GM21717 (cell line): ENCODE data around the gene RNF121.

Source experiments
- ATAC-seq: cut with Tn5 transposase; IDR thresholded peaks from one replicate; pipeline ENCODE4 v1.9.1; 2021; ENCODE audit warnings: mild to moderate bottlenecking, moderate library complexity; ENCODE audit not compliant: unreplicated experiment

The RNF121 gene

DNA sequence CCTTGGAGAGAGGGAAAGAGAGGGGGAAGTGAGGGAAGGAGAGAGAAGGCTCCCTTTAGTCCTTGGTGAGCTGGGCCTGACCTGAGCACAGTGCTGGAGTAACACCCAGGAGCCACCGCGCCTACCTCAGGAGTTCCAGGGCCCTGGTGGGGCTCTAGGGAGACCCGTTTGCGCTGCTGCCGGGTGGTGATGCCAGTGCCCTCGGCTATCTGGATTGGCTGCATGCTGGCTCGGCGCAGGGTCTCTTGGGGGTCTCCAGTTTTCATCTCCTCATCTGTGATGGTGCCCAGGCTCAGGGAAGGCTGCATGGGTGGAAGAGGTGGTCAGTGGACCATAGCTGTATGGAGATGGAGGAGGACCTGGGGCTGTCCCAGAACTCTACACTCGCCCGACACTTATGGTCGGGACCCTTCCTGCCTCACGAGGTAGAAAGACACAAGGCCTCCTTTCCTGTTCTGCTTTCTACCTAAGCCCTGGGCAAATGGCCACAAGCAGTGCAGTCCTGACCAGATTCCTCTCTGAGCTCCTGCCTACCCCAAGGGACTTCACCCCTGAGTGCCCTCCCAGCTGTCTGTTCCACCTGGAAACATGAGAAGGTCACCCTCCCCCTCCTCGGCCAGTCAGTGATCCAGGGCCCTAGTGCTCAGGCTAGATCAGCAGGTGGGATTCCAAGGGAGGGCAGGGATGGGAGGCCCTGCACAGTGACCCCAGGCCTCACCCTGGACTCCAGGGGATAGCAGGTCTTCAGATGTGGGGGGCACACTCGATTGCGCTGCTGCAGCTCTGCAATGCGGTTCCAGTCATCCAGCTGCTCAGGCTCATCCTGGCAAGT is 75.9 kb downstream of the RNF121 start:
- ATAC-seq: no peak

DNA sequence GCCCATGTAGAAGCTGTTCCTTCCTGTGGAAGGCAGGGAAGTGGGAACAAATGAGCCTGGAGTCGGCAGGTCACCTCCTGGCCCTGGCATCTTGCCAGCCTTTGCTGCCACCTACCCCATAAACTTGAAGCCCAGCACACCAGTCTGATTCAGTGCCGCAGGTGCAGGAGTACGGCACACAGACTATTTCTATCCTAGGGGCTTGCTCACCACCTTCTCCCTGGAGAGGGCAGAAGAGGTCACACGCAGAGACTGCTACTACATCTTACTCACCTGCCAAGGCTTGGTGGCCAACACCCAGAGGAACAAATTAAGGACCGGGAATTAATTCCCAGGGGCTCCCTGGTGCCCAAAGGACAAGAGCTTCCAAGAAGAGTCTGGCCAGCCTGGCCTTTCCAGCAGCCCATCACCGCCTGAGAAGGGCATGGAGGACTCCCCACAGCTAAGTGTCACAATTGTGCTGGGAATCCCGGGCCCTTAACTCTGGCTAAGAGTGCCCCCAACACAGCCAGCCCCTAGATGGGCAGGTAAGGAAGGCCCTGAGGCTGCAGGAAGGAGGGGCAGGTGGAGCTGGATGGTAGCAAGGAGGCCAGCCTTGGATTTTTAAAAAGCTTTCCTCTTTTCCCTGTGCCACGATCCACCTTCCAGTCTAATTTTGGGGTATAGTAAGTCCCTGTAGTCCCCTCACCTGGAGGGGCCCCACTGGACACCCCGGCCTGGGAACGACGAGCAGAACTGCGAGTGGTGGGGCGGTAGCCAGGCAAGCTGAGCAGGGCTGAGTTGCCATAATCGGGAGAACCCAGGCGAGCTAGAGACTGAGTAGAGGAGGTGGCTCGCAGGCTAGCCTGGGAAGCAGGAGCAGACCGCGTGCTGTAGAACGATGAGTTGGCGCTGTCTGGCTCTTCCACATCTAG is 76.8 kb downstream of the RNF121 start:
- no peak for ATAC-seq

DNA sequence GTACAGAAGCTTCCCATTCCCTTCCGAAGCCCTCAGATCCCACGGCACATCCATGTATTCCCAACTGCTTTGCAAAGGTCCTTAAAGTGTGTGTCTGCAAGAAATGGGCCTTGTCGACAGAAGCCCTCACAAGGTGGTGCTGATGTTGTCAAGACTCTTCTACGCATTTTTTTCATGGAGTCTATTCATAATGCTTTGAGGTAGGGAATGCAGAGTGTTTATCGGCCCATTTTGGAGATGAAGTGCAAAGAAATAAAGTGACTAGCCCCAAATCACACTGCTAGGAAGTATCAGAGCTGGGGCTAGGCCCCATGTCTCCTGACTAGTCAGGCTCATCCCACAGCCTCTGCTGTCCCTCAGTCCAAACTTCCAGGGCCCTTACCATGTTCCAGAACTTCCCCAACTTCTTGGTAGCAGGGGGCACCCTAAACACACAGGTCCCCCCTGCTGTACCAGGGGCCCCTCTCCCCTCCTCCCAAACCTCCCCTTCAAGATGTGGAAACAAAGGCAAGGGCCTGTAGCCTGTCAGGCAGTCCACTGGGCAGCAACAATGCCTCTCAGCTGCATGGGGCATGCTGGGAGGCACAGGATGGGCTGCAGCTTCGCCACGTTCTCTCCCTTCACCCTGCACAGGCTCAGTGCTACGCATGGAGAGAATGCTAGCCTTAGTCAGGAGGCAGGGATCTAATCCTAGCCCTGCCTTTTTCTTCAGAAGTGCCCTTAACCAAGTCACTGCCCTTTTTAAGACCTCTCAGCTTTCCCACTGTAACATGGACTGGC is 77.7 kb downstream of the RNF121 start:
- ATAC-seq: no peak

DNA sequence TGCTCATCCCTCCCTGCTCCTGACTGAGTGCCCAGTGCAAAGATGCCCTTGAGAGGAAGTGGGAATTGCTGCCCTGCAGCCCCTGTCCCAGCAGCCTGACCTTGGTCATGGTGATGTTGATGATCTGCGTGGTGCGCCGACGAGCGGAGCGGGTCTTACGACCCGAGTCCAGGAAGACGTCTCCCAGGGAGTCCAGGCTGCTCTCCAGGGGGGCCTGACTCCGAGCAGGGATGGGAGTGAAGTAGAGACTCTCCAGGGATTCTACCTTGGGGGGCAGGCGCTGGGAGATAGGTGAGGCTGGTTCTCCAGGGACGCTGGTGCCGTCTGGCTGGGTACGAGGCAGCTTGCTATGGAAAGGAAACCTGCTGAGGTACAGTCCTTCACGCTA is 78.2 kb downstream of the RNF121 start:
- ATAC-seq: no peak

DNA sequence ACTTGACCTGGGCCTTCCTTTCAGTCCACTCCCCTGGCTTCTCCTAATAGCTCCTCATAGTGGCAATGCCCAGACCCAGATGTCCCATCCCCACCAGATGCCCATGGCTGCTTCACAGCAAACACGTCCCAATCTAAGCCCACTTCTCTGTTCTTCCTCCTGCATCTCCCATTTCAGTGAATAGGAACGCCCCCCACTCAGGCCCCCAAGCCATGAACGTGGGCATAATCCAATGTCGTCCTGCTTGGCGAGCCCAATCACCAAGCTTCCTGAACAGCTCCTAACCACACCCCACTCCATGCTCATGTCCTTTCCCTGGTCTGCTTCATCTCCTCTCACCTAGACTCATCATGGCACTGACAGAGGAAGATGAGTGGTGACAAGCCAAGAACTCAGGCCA is 78.7 kb downstream of the RNF121 start:
- ATAC-seq: no peak

DNA sequence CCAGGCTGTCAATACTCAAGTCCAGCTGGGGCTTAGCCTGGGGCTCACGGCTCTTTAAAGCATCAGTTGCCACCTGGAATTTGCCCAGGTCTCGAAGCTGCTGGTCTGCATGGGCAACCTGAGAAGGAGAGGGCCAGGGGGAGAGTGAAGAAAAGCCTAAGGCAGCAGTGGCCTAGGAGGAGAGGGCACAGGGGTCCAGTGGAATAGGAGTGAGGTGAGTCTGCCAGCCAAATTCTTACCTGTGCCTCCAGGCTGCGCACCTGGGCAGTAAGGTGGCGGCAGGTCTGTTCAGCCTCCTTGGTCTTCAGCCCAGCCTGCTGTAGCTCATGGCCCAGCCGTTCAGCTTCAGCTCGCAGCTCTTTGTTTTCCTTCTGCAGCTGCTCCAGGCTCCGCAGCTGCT is 79.9 kb downstream of the RNF121 start:
- ATAC-seq: no peak

DNA sequence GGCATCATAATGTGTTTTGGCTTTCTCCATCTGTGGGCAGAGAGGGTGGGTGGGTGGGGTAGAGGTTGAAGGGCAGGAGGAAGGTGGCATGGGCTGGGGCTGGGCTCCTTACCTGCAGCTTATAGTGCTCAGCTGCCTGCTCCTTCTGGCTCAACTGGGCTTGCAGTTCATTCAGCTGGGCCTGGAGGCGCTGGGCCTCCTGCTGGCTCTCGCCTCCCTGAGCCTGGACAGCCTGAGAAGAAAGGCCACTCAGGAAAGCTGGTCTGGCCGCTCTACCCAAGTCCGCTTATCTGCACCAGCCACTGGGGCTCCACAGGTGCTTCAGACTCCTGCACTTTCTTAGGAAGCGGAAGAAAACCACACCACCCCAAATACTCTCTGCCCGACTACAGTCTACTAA is 80.3 kb downstream of the RNF121 start:
- ATAC-seq: no peak

DNA sequence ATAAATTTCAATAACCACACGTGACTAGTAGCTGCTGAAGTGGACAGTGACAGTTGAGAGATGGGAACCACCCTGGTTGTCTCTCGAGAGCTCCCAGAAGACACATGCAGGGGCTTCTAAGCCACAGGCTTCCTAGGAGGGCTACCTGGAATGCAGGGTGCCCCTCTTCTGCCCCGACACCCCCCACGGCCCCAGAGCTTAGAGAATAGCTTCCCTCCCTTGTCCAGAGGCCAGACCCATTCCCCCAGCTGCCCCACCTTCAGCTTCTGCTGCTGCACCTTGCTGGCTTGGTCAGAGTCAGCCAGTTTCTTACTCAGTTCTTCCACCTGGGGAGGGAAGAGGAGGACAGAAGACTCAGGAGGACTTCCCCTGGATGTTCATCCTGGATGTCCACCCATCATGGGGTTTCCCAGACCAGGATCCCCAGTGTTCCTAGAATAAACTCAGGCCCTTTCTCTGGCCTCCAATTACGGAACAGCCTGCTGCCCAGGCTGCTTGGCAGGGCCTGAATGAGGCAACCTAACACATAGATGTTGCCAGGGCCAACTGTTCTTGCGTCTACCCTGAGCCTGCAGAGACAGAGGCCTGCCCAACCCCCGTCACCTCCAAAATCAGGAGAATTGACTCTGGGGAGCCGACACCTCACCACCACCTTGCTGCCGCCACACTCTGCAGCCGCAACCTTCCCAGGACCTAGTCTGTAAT is 81.8 kb downstream of the RNF121 start:
- no peak for ATAC-seq

DNA sequence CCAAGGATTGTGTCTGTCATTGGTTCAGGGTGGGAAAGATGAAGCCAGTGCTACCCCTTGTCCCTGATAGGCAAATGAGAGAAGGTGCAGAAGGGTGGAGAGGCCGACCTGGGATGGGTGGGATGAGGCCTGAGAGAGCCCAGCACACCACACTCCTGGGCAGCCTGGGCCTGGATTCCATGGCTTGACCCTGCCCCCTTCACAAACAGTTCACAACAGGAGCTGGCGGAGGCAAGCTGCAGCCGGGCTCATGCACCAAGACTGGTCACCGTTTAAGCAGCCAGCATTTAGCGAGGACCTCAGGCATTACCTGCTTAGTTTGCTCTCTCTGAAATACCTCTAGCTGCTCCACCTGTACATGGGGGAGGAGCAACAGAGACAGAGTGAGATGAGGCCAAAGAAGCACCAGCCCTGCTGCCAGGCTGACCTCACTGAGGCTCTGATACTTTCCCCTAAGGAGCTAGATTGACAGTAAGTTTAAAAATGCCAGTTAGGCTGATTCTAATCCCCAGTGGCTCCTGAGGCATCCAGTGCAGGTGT is 83.3 kb downstream of the RNF121 start:
- no peak for ATAC-seq

DNA sequence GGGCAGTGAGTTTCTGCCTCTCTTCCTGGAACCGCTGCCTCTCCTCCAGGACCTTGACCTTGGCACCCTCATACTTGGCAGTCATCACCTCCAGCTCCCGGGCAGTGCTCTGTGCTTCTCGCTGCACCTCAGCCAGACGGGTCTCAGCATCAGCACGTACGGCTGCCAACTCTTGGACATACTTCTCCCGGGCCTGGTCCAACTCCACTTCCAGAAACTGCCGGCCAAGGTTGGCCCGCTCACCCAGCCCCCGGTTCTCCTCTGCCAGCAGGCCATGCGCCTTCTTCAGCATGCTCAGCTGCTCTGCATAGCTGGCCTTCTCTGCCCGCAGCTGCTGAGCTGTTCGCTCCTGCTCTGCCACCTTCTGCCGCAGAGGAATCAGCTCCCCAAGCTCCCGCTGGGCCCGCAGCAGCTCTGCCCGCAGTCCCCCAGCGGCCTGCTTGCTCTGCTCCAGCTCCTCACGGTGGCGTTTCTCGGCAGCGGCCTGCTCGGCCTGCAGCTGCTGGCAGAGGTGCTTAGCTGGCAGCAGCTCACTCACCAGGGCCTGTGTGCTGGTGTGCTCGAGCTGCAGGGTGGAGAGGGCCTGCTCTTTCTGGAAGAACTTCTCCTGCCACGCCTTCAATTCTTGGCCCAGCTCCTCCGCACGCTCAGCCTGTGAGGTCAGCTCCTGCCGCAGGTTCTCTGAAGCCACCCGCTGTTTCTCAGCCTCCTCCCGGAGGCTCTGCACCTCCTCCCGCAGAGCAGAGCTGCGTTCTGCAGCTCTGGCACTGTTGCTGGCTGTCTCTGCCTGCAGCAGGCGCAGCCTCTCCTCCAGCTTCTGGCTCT is 84.3 kb downstream of the RNF121 start:
- ATAC-seq: no peak

DNA sequence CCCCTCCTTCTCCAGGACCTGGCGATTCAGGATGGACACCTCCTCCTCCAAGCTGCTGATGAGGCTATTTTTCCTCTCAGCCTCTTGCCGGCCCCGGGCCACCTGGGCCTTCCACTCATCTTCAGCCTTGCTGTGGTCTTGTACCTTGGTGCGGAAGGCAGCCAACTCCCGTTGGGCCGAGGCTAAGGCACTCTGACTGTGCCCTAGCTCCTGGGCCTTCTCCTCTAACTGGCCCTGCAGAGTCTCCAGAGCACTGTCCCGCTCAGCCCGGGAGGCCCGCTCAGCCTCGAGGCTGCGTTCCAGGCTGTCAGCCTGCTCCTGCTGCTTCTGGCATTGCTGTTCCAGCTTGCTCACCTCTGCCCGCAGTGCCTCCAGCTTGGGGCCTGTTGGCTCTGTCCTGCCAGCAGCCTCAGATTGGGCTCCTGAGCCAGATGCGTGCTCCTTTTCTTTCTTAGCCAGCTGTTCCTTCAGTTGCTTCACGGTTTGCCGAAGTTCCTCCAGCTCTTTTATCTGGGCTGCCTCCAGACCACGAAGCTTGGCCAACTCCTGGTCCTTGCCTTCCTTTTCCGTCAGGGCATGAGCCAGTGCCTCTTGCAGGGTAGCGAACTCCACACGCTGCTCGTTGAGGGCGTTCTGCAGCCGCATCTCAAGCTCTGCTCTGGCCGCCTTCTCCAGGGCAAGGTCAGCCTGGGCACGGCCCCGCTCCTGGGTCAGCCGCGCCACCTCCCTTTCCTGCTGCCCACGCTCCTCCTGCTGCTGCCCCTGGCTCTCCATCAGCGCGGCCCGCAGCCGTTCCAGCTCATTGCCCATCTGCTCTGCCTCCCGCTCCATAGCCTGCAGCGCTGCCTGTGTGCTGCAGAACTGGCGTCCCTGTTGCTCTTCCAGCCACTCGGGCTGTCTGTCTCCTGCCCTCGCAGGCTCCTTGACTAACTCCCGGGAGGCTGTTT is 85.2 kb downstream of the RNF121 start:
- ATAC-seq: no peak

DNA sequence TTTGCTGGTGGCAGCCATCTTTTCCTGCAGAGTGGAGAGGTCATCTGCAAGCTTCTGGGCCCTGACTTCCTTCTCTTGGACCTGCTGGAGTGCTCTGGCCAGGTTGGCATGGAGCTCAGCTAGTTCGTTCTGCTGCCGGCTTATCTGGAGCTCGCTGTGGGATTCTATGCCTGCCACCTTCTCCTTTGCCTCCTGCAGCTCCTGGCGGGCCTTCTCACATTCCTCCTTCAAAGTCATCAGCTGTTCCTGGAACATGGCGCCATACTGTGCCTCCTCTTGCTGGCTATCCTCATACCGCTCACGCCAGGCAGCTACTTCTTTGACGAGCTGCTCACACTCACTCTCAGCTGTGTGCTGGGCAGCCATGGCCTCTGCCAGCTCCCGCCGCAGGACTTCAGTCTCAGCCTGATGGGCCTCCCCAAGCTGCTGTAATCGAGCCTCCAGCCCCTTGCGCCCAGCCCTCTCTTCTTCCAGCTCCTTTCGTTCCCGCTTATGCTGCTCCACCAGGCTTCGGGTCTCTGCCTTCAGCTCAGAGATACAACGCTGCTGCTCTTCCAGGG is 86.0 kb downstream of the RNF121 start:
- no peak for ATAC-seq

DNA sequence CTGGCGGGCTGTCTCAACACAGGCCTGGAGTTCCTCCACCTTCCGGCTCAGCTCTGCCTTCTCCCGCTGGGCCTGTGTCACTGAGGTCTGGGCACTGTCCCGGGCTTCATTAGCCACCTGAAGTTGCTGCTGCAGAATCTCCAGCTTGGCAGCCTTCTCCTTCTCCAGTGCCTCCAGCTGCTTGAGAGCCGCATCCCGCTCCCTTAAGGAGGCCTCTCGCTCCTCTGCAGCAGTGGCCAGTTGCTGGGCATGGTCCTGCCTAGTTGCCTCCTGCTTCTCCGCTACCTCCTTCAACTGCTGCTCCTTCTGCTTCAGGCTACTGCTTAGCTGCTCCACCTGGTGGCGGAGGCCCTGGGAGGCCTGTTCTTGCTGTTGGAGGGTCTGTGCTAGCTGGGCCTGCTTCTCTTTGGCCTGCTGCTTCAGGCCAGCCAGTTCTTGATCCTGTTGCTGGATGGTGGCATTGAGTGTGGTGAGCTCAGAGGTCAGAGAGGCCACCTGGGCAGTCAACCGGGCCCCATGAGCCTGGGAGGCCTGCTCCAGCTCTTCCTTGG is 86.7 kb downstream of the RNF121 start:
- ATAC-seq: no peak

DNA sequence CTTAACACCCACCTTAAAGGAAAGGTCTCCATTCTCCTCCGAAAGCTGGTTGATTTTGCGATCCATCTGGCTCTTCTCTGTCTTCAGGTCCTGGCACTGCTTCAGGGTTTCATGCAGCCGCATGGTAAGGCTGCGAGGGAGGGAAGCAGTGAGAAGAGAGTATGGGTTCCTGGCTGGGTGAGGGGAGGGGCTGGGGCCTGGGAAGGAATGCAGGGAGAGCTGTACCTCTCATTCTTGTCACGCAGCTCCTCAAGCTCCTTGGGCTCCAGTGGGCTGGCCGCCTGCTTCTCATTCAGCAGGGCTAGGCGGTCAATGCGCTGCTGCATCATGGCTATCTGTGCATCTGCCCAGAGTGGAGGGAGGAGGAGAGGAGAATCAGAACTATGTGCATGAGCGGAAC is 89.3 kb downstream of the RNF121 start:
- ATAC-seq: no peak

DNA sequence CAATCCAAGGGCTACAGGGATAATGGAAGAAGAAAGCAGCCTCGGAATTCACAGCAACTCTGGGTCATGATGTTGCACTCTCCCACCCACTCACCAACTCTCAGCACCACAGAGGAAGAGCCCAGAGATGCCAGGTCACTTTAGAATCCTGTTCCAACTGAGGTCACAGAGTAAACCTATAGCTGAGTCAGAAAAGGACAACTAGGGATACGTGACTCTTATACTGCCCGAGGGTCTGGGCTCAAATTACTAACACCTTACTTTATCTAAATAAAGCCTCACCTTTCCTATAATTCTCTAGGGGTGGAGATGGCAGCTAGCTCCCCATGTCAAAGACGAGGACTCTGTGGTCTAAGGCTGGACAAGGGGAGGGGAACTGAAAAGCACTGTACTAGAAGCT is 94.5 kb downstream of the RNF121 start:
- ATAC-seq: no peak

DNA sequence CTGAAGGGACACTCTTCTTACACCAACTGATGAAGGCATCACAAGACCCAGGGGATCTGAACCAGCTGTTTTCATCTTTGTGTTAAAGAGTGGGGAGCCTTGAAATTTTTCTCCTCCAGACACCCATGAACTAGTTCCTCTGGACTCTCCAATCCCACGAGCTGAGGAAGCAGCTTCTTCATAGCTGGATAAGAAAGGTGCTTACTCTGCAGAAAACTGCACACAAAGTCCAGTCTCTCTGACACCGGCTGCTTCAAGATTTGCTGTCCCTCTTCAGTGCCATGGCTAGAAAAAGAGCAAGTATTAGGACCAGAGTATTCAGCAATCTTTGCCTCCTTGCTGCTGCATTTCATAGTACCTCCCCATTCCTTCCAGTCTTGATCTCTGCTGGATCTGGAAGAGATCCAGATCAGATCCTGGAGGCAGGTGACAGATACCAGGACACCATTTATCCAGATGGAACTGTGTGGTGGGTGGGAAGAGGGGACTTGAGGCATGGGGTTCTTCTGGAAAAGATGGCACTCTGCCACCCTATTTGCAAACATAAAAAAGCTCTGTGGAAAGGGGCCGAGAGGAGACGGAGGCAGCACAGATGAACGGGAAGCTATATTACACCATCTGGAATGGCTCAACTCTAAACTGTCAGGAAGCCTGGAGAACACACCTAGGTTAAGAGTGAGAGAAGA is 95.4 kb downstream of the RNF121 start:
- no peak for ATAC-seq

DNA sequence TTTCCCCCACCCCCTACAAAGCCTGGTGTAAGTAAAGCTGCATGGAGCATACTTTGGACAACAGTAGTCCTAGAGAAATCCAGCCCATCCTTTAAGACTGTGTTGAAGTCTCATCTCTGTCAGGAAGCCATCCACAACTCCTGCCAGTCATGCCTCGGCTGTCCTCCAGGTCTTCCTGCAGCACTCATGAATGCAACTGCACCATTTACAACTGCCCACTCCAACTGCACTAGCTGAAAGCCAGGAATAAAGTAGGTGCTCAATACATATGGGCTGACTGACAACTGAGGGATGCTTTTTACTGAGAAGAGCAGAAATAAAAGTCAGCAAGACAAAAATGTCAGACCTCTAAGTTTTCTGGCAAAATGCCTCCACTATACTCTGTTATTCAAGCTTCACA is 97.2 kb downstream of the RNF121 start:
- ATAC-seq: no peak
